Measurements from ENCODE around the gene EPS8L3.

DNA sequence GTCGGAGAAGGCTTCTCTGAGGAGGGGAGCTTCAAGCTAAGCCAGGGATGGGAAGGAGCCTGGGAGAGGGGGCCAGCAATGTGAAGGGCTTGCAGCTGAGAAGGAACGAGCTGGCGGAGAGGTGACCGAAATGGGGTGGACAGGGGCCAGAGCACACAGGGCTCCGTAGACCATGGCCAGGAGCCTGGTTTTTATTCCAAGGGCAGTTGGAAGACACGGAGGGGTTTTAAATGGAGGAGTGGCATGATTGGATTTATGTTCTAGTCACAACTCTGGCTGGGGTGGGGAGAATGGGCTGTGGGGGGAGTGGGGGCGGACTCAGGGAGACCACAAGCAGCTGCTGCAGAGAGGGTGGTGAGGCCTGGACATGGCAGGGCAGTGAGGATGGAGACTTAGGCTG lies 5.1 kb upstream of the EPS8L3 start:
- TF ChIP-seq CTCF (IDR thresholded peaks at IDR 0.05) = no peak
- TF ChIP-seq EZH2phosphoT487 (IDR thresholded peaks at IDR 0.05) = no peak
- no peak for TF ChIP-seq EZH2 (IDR thresholded peaks at IDR 0.05)
